Measurements from ENCODE around the gene SUPT20H.
"Not testable (repeated sequence)": the region's sequence is repeated elsewhere in the genome, so short reads cannot be mapped to it uniquely, and the experiment has no call there.

Gene SUPT20H

DNA sequence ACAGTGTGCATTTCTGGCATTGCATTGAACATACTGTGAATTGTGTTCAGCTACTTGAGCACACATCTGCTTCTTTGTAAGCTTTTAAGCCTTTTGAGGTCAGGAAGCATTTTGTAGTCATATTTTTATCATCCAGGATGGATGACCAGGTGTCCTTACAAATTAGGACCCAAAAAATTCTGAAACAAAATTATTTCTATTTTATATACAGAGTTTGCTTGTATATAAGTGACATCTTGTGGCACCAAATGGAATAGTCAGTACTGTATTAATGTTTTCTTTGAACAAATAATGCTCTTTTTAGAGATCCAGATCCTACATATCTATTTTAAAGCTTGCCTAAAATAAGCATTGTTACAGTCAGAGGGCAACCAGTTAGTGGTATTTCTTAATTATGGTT is 9.5 kb upstream of the SUPT20H start:
- DNase-seq = no peak

- DNase-seq = no peak
These were observed 8.4 kb upstream of the SUPT20H start for GRCh38 chr13:37067874-37068273.

- DNase-seq = no peak
These were observed 6.5 kb upstream of the SUPT20H start for GRCh38 chr13:37065890-37066526.

DNA sequence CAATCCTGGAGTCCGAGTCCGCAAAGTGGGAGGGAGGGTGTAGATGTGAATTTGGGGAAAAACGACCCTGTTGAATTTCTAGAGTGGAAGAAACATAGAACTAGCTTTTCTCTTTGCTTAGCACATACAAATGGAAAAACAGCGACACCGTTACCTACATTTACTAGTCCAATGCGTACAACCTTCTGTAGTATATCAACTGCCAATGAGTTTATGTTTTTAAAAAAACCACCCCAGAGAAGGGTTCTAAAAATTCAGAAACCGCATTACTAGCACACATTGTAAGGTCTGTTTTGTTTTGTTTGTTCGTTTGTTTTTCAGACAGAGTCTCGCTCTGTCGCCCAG is 332 bp upstream of the SUPT20H start:
- DNase-seq = no peak

- DNase-seq = not testable (repeated sequence)
These were observed 3.3 kb downstream of the SUPT20H start for GRCh38 chr13:37056228-37056627.

DNA sequence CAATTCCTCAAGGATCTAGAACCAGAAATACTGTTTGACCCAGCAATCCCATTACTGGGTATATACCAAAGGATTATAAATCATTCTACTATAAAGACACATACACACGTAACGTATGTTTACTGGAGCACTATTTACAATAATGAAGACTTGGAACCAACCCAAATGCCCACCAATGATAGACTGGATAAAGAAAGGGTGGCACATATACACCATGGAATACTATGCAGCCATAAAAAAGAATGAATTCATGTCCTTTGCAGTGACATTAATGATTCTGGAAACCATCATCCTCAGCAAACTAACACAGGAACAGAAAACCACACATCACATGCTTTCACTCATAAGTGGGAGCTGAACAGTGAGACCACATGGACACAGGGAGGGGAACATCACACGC is 6.4 kb downstream of the SUPT20H start:
- DNase-seq = not testable (repeated sequence)

GRCh38 chr13:37049810-37050209 is 9.7 kb downstream of the SUPT20H start:
- no peak for DNase-seq

GRCh38 chr13:37047846-37048245 is 11.6 kb downstream of the SUPT20H start:
- no peak for DNase-seq

- no peak for DNase-seq
These were observed 12.5 kb downstream of the SUPT20H start for GRCh38 chr13:37047032-37047431.

DNA sequence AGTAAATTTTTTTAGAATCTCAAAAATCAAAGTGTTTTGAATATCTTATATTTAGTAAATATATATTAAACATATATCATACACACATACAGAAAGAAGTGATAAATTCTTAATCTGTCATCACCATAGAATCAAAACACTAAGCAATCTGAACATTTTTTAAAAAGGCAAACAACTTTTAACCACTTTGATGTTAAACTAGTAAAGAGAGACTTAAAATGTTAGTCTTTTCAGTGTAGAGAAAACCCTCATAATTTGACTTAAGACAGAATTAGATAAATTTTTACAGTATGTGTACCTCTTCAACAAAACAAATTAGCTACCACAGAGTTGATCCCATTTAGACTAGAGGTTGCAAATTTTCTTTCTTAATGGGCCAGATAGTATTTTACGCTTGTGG is 13.4 kb downstream of the SUPT20H start:
- no peak for DNase-seq

DNA sequence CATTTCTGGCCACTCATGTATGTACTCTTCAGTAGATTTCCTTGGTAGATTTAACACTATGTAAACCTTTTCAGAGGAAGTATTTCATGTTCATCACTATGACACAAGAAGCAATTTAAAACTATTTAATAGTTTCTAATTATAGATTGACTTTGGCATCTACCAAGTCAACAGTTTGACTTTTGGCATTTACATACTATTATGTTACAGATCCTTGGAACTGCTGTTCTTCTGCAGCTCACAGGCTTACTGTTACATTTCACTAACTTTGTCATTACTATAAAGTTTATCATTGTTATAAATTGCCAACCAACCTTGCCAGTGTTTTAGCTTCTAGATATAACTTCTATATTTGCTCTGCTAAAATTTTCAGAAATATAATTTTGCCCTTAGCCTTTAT is 18.7 kb downstream of the SUPT20H start:
- no peak for DNase-seq

- DNase-seq = no peak
These were observed 19.6 kb downstream of the SUPT20H start for GRCh38 chr13:37039896-37040295.

GRCh38 chr13:37037241-37037640 is 22.2 kb downstream of the SUPT20H start:
- DNase-seq = no peak

GRCh38 chr13:37029617-37030016 is 29.9 kb downstream of the SUPT20H start:
- no peak for DNase-seq

DNA sequence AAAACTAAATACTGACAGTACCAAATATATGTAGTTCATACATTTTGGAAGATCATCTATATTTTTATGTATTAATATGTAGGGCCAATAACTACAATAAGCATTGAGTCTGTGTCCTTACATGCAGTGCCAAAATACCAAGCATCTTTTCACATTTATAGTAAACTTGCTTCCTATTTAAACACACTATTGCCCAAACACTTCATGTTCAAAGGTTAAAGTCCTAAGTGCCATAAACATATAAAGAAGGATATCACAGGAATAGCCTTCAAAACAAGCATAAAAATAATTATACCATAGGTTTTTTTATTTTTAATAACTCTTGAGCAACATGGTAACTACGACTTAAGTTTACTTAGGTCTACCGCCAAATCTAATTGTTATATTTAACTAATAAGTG is 31.8 kb downstream of the SUPT20H start:
- DNase-seq = no peak

DNA sequence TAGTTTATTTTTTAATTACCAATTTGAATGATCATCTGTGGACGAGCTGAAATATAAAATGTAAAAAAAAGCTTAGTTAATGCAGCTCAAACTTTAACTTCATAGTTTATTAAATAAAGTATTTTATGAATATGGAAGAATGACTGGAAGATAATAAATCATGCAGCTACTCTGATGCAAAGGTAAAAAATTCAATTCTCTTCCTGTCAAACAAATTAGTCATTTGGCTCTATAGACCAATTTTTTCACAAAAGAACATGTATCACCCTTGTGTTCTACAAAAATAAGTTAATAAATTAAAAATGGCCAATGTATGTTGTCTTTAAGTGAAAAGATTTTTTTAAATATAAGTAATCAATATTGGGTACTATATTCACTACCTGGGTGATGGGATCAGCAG is 32.7 kb downstream of the SUPT20H start:
- no peak for DNase-seq

- no peak for DNase-seq
These were observed 35.6 kb downstream of the SUPT20H start for GRCh38 chr13:37023871-37024270.

GRCh38 chr13:37014609-37015008 is 44.9 kb downstream of the SUPT20H start:
- DNase-seq = no peak

- no peak for DNase-seq
These were observed 47.7 kb downstream of the SUPT20H start for GRCh38 chr13:37011788-37012187.

DNA sequence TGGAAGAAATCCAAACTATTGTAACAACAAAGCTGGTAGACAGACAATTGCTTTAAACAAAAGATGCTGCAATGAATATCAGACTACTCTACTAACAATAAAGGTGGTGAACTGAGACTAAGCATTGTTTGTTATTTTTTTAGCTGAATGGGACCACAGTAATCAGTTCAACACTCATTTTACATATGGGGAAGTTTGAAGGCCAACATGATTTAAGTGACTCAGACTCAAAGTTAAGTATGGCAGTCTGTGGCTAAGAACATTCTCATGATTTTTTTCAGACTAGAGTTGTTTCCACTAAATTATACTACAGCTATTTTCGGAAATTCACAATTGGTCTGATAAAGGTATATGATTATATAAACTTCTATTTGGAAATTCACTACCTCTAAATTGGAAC is 48.5 kb downstream of the SUPT20H start:
- DNase-seq = peak; percentile 27

- DNase-seq = no peak
These were observed 49.1 kb downstream of the SUPT20H start for GRCh38 chr13:37010424-37010823.

DNA sequence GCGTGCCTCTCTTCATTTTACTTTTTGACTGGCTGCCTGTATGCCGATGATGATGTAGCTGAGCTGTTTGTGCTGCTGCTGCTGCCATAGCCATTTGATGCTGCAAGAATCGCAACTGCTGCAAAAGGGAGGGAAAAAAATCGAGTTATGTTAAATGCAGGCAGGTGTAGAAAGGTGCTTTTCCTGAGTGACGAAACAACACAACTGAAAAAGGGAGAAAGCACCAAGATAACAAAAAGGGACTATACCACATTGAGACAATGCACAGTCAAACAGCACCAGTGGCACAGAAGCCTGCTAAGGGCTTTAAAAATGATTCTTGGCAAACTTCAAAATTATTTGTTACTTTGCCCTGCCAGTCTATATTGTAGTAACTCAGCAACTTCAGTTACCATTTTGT is 49.8 kb downstream of the SUPT20H start:
- no peak for DNase-seq

DNA sequence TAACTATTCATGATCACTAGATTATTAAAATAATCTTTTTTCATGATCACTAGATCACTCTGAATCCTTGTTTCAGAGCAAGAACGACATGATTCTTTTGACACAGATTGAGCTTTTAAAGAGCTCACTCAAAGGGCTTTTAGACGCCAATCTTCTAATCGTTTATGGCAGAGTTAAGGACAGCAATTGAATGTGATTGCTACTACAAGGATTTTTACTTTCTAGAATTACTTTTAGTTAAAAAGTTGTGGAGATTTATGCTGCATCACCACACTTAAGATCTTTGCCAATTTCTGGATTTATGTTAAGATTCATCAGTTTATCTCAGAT is 57.6 kb downstream of the SUPT20H start:
- no peak for DNase-seq

GRCh38 chr13:36999054-36999714 is 60.3 kb downstream of the SUPT20H start, which contains the start of gene ALG5:
Gene ALG5, minus strand, starts transcription at chr13:36999340. Its CDS starts 40 bp downstream, at chr13:36999300.
- peak; percentile 78 for DNase-seq

GRCh38 chr13:36998624-36999041 is 60.9 kb downstream of the SUPT20H start:
- DNase-seq = no peak

Data from MV-4-11 (cell line).